HEK293T (cell line): ENCODE data around the gene KAT5.

Experiments used
- BHLHE40 ChIP-seq: fragments of 450-650 bp; IDR thresholded peaks from 2 replicates; pipeline ENCODE4 v1.6.1; 2016; ENCODE audit warnings: mild to moderate bottlenecking, moderate library complexity, borderline replicate concordance
- FOXA1 ChIP-seq: fragments of 450-650 bp; IDR thresholded peaks from 2 replicates; pipeline ENCODE4 v1.6.1; 2016; ENCODE audit warnings: mild to moderate bottlenecking
- FOXK2 ChIP-seq: fragments of 450-650 bp; IDR thresholded peaks from 2 replicates; pipeline ENCODE4 v1.6.1; 2016; ENCODE audit warnings: mild to moderate bottlenecking
- SP1 ChIP-seq: fragments of 450-650 bp; IDR thresholded peaks from 2 replicates; pipeline ENCODE4 v1.6.1; 2017
- SUZ12 ChIP-seq: fragments of 450-650 bp; IDR thresholded peaks from 2 replicates; pipeline ENCODE4 v1.6.1; 2016; ENCODE audit warnings: mild to moderate bottlenecking
- TARDBP ChIP-seq: fragments of 450-650 bp; IDR thresholded peaks from 2 replicates; pipeline ENCODE4 v1.6.1; 2016
- ZNF384 ChIP-seq: fragments of 450-650 bp; IDR thresholded peaks from 2 replicates; pipeline ENCODE4 v1.6.1; 2016
- TF ChIP-seq, protein P1 (sequence below): fragments of 450-650 bp; IDR thresholded peaks from 2 replicates; pipeline ENCODE4 v1.6.1; 2016

- TF ChIP-seq SUZ12 (no peak), FOXA1 (no peak), BHLHE40 (no peak), ZNF384 (no peak), TARDBP (no peak), FOXK2 (no peak), SP1 (no peak)
- TF ChIP-seq, protein P1, sequence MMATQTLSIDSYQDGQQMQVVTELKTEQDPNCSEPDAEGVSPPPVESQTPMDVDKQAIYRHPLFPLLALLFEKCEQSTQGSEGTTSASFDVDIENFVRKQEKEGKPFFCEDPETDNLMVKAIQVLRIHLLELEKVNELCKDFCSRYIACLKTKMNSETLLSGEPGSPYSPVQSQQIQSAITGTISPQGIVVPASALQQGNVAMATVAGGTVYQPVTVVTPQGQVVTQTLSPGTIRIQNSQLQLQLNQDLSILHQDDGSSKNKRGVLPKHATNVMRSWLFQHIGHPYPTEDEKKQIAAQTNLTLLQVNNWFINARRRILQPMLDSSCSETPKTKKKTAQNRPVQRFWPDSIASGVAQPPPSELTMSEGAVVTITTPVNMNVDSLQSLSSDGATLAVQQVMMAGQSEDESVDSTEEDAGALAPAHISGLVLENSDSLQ, result no peak
Measured at GRCh38 chr11:65703846-65704245, 8.2 kb upstream of the KAT5 start.
